DND-41 (cell line): ENCODE data around the gene OGDH.

ENCODE experiments used
- ATAC-seq: fragments of 200-7000 bp; cut with Tn5 transposase; 3 replicates; pipeline ENCODE4 v1.9.1; 2021; ENCODE audit warnings: low read depth; ENCODE audit not compliant: insufficient read depth
- DNase-seq: peaks from one replicate; pipeline ENCODE4 v3.0.0-alpha.2; 2020
- H2AFZ ChIP-seq: 2 replicates; pipeline ENCODE4 v1.6.0; 2012; ENCODE audit warnings: low read depth, low read length
- H3K27ac ChIP-seq: 2 replicates; pipeline ENCODE4 v1.5.1; 2012; ENCODE audit warnings: low read length, inconsistent platforms
- H3K27me3 ChIP-seq: fragments of 200-600 bp; sonication (generic); 2 replicates; pipeline ENCODE4 v1.6.0; 2012; ENCODE audit warnings: low read length, mild to moderate bottlenecking, inconsistent platforms; ENCODE audit not compliant: insufficient read depth, poor library complexity
- H3K36me3 ChIP-seq: 2 replicates; pipeline ENCODE4 v1.5.1; 2012; ENCODE audit warnings: low read length, inconsistent platforms; ENCODE audit not compliant: insufficient read depth
- H3K4me1 ChIP-seq: 2 replicates; pipeline ENCODE4 v1.5.1; 2012; ENCODE audit warnings: mild to moderate bottlenecking, low read length; ENCODE audit not compliant: insufficient read depth
- H3K4me2 ChIP-seq: 2 replicates; pipeline ENCODE4 v1.6.0; 2012; ENCODE audit warnings: mild to moderate bottlenecking, moderate library complexity, low read length, inconsistent platforms; ENCODE audit not compliant: insufficient read depth
- H3K4me3 ChIP-seq, 2 experiments: fragments of 200-600 bp in 1 of 2; shearing (Covaris generic) in 1 of 2; 2 replicates each; pipeline ENCODE4 v1.5.1; 2012 to 2016; ENCODE audit warnings: inconsistent platforms in 2 of 2, low read length in 2 of 2, mild to moderate bottlenecking in 2 of 2, low read depth in 1 of 2, moderate library complexity in 1 of 2
- H3K79me2 ChIP-seq: 2 replicates; pipeline ENCODE4 v1.6.0; 2012; ENCODE audit warnings: low read length, inconsistent platforms; ENCODE audit not compliant: insufficient read depth
- H3K9ac ChIP-seq: 2 replicates; pipeline ENCODE4 v1.6.0; 2012; ENCODE audit warnings: low read depth, mild to moderate bottlenecking, inconsistent platforms, low read length, moderate library complexity
- H3K9me3 ChIP-seq: 2 replicates; pipeline ENCODE4 v1.5.1; 2012; ENCODE audit warnings: low read length, moderate library complexity, mild to moderate bottlenecking, inconsistent platforms; ENCODE audit not compliant: insufficient read depth, severe bottlenecking
- H4K20me1 ChIP-seq: 2 replicates; pipeline ENCODE4 v1.6.0; 2012; ENCODE audit warnings: low read length; ENCODE audit not compliant: insufficient read depth
- EZH2 ChIP-seq: IDR thresholded peaks from 3 replicates; pipeline ENCODE4 v1.6.1; 2012; ENCODE audit warnings: borderline replicate concordance, low read depth, mild to moderate bottlenecking, moderate library complexity, low read length, inconsistent platforms; ENCODE audit not compliant: severe bottlenecking
- TF ChIP-seq, protein P1 (sequence below): IDR thresholded peaks from 2 replicates; pipeline ENCODE4 v1.5.1; 2012; ENCODE audit warnings: borderline replicate concordance, low read length, moderate library complexity, mild to moderate bottlenecking; ENCODE audit not compliant: poor library complexity, severe bottlenecking; ENCODE audit errors: extremely low read depth

OGDH gene

GRCh38 chr7:44622342-44623151, 16.1 kb downstream of the OGDH start:
- Histone ChIP-seq H3K4me1 (no peaks in the 10 kb centered on the region), H3K4me2 (no peak overlapping the region), H3K27ac (no peak overlapping the region), H3K79me2 (peaks cover 84% of the 10 kb centered on the region), H4K20me1 (peaks cover 53% of the 10 kb centered on the region), H3K9ac (no peak overlapping the region), H3K9me3 (no peaks in the 10 kb centered on the region), H3K36me3 (peaks cover 35% of the 10 kb centered on the region), H3K4me3 (no peak overlapping the region), H2AFZ (no peak overlapping the region), H3K27me3 (no peaks in the 10 kb centered on the region)
- DNase-seq (no peak), ATAC-seq (no peak)
- TF ChIP-seq, protein P1, sequence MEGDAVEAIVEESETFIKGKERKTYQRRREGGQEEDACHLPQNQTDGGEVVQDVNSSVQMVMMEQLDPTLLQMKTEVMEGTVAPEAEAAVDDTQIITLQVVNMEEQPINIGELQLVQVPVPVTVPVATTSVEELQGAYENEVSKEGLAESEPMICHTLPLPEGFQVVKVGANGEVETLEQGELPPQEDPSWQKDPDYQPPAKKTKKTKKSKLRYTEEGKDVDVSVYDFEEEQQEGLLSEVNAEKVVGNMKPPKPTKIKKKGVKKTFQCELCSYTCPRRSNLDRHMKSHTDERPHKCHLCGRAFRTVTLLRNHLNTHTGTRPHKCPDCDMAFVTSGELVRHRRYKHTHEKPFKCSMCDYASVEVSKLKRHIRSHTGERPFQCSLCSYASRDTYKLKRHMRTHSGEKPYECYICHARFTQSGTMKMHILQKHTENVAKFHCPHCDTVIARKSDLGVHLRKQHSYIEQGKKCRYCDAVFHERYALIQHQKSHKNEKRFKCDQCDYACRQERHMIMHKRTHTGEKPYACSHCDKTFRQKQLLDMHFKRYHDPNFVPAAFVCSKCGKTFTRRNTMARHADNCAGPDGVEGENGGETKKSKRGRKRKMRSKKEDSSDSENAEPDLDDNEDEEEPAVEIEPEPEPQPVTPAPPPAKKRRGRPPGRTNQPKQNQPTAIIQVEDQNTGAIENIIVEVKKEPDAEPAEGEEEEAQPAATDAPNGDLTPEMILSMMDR = no peak
- TF ChIP-seq EZH2 = no peak

DNA sequence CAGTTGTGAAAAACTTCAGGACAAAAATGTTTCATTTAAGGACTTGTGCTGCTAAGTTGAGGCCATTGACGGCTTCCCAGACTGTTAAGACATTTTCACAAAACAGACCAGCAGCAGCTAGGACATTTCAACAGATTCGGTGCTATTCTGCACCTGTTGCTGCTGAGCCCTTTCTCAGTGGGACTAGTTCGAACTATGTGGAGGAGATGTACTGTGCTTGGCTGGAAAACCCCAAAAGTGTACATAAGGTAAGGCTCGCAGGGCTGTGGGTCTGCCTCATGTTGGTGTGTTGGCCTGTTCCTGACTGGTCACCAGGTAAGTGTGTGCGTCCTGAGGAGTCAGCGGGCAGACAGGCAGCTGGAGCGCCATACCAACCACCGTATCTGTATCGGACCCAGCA, 17.9 kb downstream of the OGDH start:
- Histone ChIP-seq H3K9ac (no peak overlapping the region), H3K4me1 (no peaks in the 10 kb centered on the region), H3K27ac (no peak overlapping the region), H3K4me3 (no peak overlapping the region), H4K20me1 (peaks cover 36% of the 10 kb centered on the region), H3K27me3 (no peaks in the 10 kb centered on the region), H3K9me3 (no peaks in the 10 kb centered on the region), H2AFZ (no peak overlapping the region), H3K36me3 (peaks cover 30% of the 10 kb centered on the region), H3K4me2 (no peak overlapping the region), H3K79me2 (peaks cover 69% of the 10 kb centered on the region)
- DNase-seq (no peak), ATAC-seq (no peak)
- no peak for TF ChIP-seq EZH2
- TF ChIP-seq, protein P1 = no peak

DNA sequence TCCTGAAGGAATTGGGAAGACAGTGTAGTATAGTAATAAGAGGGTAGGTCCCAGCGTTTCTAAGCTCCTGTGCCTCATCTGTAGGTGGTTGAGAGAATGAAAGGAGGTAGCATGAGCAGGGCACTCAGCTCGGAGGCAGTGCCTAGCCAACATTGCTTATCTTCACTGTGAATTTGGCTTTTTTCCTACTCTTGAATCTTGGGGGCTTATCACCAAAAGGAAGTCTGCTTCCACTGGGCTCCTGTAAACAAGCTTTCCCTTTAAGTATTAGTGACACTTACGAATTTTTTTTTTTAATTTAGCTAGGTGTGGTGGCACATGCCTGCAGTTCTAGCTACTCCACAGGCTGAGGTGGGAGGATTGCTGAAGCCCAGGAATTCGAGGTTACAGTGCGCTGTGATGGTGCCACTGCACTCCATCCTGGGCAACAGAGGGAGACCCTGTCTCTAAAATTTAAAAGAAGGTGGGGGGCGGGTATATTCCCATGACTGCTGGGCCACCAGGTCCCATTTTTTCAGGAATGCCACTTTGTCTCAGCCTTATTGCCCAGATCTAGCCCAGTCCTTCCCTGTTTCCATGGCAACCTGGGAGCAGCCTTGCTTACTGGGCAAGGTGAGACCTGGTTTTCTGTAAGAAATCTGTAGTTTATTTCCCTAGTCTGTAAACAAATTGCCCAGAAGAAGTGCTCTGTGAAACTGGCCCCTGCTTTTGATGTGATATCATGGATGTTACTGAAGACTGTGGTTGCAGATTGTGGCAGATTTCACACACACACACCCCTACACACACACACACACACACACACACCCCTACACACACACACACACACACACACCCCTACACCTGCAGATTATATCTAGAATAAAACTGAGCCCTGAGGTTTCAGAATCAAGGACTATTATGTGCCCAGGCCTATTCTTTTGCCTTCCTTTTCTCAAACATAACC, 19.4 kb downstream of the OGDH start:
- H3K9ac ChIP-seq = no peak overlapping the region
- peaks cover 32% of the 10 kb centered on the region for H4K20me1 ChIP-seq
- peaks cover 54% of the 10 kb centered on the region for H3K79me2 ChIP-seq
- TF ChIP-seq, protein P1 = no peak
- TF ChIP-seq EZH2 = no peak
- H3K4me3 ChIP-seq = no peak overlapping the region
- DNase-seq (no peak), ATAC-seq (no peak)
- no peaks in the 10 kb centered on the region for H3K4me1 ChIP-seq
- H3K9me3 ChIP-seq = no peaks in the 10 kb centered on the region
- no peaks in the 10 kb centered on the region for H3K27me3 ChIP-seq
- no peak overlapping the region for H2AFZ ChIP-seq
- H3K27ac ChIP-seq = no peak overlapping the region
- peaks cover 42% of the 10 kb centered on the region for H3K36me3 ChIP-seq
- H3K4me2 ChIP-seq = no peak overlapping the region
